ENCODE measurements around the gene ART3. TPM values are rescaled to one million over a fixed set of nuclear protein-coding genes. Genes with fewer than 3 reads are reported as not detected.

ART3 gene
- total RNA-seq, 4 donors from 2014 or later, result 0.68 to 4.4 TPM; not detected in 2

DNA sequence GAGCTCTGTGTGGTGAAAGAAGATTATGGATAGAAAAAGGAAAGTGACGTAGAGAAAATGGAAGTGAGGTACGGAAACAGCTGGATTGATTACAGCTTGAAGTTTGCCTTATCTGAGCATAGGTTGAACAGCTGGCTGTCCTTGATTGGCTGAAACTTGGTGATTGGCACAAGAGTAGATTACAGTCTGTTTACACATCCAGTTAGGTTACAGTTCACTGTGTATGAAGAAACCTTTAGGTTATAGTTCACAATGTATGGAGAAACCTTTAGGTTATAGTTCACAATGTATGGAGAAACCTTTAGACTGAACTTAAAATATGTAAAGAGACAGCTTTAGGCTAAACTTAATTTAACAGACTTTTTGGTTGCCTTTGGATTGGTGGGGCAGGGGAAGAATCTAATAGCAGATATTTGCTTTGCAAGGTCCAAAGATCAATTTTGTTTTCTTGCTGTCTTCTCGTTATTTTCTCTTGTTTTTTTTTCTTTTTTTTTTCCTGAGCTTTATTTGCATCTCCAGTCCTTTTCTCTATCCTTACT is 15.6 kb upstream of the ART3 start:
- H3K36me3 ChIP-seq, result no peaks in the 10 kb centered on the region
- peaks cover 0 to 25% (median 5%) of the 10 kb centered on the region in 4 donors for H3K4me1 ChIP-seq
- no peaks in the 10 kb centered on the region for H3K9me3 ChIP-seq
- no peak for DNase-seq
- no peak overlapping the region for H3K27ac ChIP-seq
- H3K27me3 ChIP-seq, result no peaks in the 10 kb centered on the region
- intact Hi-C loops (cut with DNase I; ENCODE audit: low total_unique reads), result no loop called here
- H3K4me3 ChIP-seq, result no peak overlapping the region
- TF ChIP-seq EP300 (IDR thresholded peaks at IDR 0.05; ENCODE audit: low read depth), result no peak
- no peak for TF ChIP-seq POLR2AphosphoS5 (IDR thresholded peaks at IDR 0.05)
- 39 to 44% methylated on average over 3 of the region's 3 CpGs for WGBS, 2 donors (ENCODE audit: low coverage in 1 of 2)
- in situ Hi-C loops (cut with MboI; ENCODE audit: low pct_ligation_motif_present in 1 of 4, low pct_unique_long_range_greater_than_20kb in 1 of 4, low sequenced_read_pairs in 3 of 4), result no loop called here

DNA sequence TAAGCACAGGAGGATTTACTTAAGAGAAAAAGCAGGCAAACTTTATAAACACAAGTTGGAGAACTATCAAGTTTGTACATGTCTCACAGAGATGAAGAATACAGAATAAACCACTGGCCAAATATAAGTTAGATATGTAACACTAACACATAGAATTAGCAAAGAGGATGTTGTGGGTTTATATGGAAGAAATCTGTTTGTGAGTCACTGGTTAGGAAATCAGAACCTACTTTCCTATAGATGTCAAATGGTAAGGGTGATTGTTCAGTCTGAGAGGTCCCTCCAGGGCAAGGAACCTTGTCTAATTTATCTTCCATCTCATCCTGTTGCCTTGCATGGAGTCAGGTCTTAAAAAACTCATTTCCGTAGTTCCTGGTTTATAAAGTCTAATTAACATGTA is 14.8 kb upstream of the ART3 start:
- 40 to 74% methylated on average over 1 of the region's 1 CpG for WGBS, 2 donors (ENCODE audit: low coverage in 1 of 2)
- H3K36me3 ChIP-seq, result no peaks in the 10 kb centered on the region
- H3K4me1 ChIP-seq, result peaks cover 0 to 22% (median 2%) of the 10 kb centered on the region in 4 donors
- no peak overlapping the region for H3K27ac ChIP-seq
- H3K27me3 ChIP-seq, result no peaks in the 10 kb centered on the region
- H3K9me3 ChIP-seq, result no peaks in the 10 kb centered on the region
- in situ Hi-C loops (cut with MboI; ENCODE audit: low pct_ligation_motif_present in 1 of 4, low pct_unique_long_range_greater_than_20kb in 1 of 4, low sequenced_read_pairs in 3 of 4), result loop anchor here in 1 of 4 donors (10.0 kb wide), 1 partner anchor 165 kb away; no protein-coding TSS in a partner anchor
- no peak for DNase-seq
- intact Hi-C loops (cut with DNase I; ENCODE audit: low total_unique reads), result no loop called here
- TF ChIP-seq POLR2AphosphoS5 (IDR thresholded peaks at IDR 0.05), result no peak
- no peak for TF ChIP-seq CTCF (IDR thresholded peaks at IDR 0.05)
- no peak for TF ChIP-seq POLR2A (IDR thresholded peaks at IDR 0.05)
- no peak for TF ChIP-seq EP300 (IDR thresholded peaks at IDR 0.05; ENCODE audit: low read depth)
- H3K4me3 ChIP-seq, result no peak overlapping the region

DNA sequence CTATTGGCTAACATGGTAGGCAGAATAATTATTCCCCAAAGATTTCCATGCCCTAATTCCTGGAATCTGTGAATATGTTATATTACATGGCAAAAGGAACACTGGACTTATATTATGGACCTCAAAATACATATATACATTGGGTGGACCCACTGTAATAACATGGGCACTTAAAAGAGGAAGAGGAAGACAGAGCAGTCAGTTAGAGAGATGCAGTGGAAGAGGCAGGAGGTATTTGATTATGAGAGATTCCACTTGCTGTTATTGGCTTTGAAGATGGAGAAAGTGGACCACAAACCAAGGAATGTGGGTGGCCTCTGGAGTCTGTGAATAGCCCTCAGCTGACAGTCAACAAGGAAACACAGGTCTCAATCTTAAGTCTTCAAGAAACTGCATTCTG is 14.0 kb upstream of the ART3 start:
- in situ Hi-C loops (cut with MboI; ENCODE audit: low pct_ligation_motif_present in 1 of 4, low pct_unique_long_range_greater_than_20kb in 1 of 4, low sequenced_read_pairs in 3 of 4), result loop anchor here in 1 of 4 donors (10.0 kb wide), 1 partner anchor 166 kb away; no protein-coding TSS in a partner anchor
- no peak overlapping the region for H3K27ac ChIP-seq
- no peaks in the 10 kb centered on the region for H3K27me3 ChIP-seq
- intact Hi-C loops (cut with DNase I; ENCODE audit: low total_unique reads), result no loop called here
- no peak for DNase-seq
- peaks cover 0 to 19% (median 2%) of the 10 kb centered on the region in 4 donors for H3K4me1 ChIP-seq
- TF ChIP-seq CTCF (IDR thresholded peaks at IDR 0.05) (no peak), POLR2A (IDR thresholded peaks at IDR 0.05) (no peak), EP300 (IDR thresholded peaks at IDR 0.05; ENCODE audit: low read depth) (no peak), POLR2AphosphoS5 (IDR thresholded peaks at IDR 0.05) (no peak)
- no peaks in the 10 kb centered on the region for H3K36me3 ChIP-seq
- no peak overlapping the region for H3K4me3 ChIP-seq
- H3K9me3 ChIP-seq, result no peaks in the 10 kb centered on the region

DNA sequence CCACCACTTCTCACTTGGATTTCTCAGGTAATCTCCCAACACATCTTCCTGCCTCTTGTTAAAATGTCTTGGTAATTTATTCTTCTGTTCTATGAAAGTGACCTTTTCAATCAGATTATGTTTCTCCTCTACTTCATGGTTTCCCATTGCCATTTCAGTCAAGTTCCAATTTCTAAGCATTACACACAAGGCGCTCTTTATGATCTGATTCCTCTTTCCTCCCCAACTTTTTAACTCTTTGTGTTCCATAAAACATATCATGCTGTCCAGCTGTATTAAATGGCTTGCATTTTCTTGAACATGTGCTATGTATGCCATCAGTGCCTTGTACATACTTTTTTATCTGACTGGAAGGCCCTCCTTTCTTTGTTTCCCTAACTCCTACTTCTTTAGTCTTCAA is 13.1 kb upstream of the ART3 start:
- Histone ChIP-seq H3K4me3 (no peak overlapping the region), H3K9me3 (no peaks in the 10 kb centered on the region), H3K27ac (no peak overlapping the region), H3K4me1 (peaks cover 0 to 19% (median 2%) of the 10 kb centered on the region in 4 donors), H3K36me3 (no peaks in the 10 kb centered on the region), H3K27me3 (no peaks in the 10 kb centered on the region)
- intact Hi-C loops (cut with DNase I; ENCODE audit: low total_unique reads) (no loop called here), in situ Hi-C loops (cut with MboI; ENCODE audit: low pct_ligation_motif_present in 1 of 4, low pct_unique_long_range_greater_than_20kb in 1 of 4, low sequenced_read_pairs in 3 of 4) (loop anchor here in 1 of 4 donors (10.0 kb wide), 1 partner anchor 167 kb away; no protein-coding TSS in a partner anchor)
- 58 to 70% methylated on average over 1 of the region's 1 CpG for WGBS, 2 donors (ENCODE audit: low coverage in 1 of 2)
- TF ChIP-seq POLR2A (IDR thresholded peaks at IDR 0.05) (no peak), CTCF (IDR thresholded peaks at IDR 0.05) (no peak), POLR2AphosphoS5 (IDR thresholded peaks at IDR 0.05) (no peak), EP300 (IDR thresholded peaks at IDR 0.05; ENCODE audit: low read depth) (no peak)
- no peak for DNase-seq

GRCh38 chr4:76061982-76062381 is 12.5 kb upstream of the ART3 start:
- no peak for TF ChIP-seq CTCF (IDR thresholded peaks at IDR 0.05)
- no peak for TF ChIP-seq EP300 (IDR thresholded peaks at IDR 0.05; ENCODE audit: low read depth)
- TF ChIP-seq POLR2A (IDR thresholded peaks at IDR 0.05), result no peak
- TF ChIP-seq POLR2AphosphoS5 (IDR thresholded peaks at IDR 0.05), result no peak
- in situ Hi-C loops (cut with MboI; ENCODE audit: low pct_ligation_motif_present in 1 of 4, low pct_unique_long_range_greater_than_20kb in 1 of 4, low sequenced_read_pairs in 3 of 4), result loop anchor here in 1 of 4 donors (10.0 kb wide), 1 partner anchor 167 kb away; no protein-coding TSS in a partner anchor
- 48 to 62% methylated on average over 1 of the region's 1 CpG for WGBS, 2 donors (ENCODE audit: low coverage in 1 of 2)

More at GRCh38 chr4:76061982-76062381, 12.5 kb upstream of the ART3 start:
- Histone ChIP-seq H3K27me3 (no peaks in the 10 kb centered on the region), H3K4me3 (no peak overlapping the region), H3K36me3 (no peaks in the 10 kb centered on the region), H3K27ac (no peak overlapping the region), H3K4me1 (peaks cover 0 to 19% (median 2%) of the 10 kb centered on the region in 4 donors), H3K9me3 (no peaks in the 10 kb centered on the region)
- no peak for DNase-seq
- intact Hi-C loops (cut with DNase I; ENCODE audit: low total_unique reads), result no loop called here
